NOMO-1 treated with dmso at 0.1 percent for 144 hours (cell line): ENCODE data around the gene RIOX2.
"Not testable (repeated sequence)": the region's sequence is repeated elsewhere in the genome, so short reads cannot be mapped to it uniquely, and the experiment has no call there.

ENCODE experiments used
- DNase-seq: peaks from one replicate; lab custom pipeline; 2025; ENCODE audit not compliant: unreplicated experiment; lab: John Stamatoyannopoulos, UW

Gene RIOX2

DNA sequence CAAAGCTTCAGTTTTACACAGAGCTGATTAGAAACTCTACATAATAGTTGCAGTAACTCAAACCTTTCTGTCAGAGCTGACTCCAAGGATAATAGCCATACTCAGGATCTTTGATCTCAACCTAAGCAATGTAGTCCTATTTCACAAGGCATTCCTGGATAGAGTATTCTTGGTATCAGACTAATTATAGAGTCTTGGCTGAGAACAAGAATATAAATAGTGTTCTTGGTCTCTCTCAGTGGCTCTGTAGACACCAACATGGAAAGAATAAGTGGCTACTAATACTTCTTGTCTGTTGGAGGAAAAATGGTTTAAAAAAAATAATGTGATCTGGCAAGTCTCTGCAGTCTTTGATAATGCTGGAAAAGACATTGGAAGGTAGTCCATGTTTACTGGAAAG lies 55.7 kb downstream of the RIOX2 start:
- no peak for DNase-seq

DNA sequence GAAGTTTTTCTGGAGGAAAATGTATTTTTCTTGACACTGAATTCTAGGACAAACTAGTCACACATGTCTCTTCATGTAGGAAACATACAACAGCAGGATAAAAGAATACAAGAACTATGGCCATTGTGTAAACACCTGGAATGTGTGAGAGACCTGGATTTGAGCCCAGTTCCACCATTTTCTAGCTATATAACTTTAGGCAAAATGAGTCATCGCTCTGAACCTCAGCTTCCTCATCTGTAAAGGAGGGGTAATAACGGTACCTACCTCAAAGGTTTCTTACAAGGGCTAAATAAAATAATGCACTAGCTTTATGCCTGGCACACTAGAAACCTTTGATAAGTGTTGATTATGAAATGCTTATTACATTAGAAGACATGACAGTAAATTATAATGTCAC lies 57.8 kb downstream of the RIOX2 start:
- DNase-seq: no peak

DNA sequence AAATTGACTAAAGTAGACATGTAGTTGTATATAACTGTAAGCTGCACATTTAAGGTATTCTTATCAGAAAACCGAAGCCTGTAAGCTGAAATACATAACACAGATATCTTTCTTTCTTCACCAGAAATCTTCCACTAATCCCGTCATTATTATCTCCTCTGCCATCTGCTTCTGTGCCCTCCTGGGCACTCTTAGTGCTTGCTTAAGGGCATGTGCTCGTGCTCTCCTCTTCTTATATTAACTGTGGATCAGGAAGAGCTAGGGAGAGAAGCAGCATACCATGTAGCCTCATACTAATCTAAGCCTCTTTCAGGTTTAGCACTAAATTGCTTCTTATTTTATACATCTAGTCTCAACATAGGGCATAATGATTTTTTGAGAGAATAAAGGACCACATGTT lies 60.8 kb downstream of the RIOX2 start:
- no peak for DNase-seq

DNA sequence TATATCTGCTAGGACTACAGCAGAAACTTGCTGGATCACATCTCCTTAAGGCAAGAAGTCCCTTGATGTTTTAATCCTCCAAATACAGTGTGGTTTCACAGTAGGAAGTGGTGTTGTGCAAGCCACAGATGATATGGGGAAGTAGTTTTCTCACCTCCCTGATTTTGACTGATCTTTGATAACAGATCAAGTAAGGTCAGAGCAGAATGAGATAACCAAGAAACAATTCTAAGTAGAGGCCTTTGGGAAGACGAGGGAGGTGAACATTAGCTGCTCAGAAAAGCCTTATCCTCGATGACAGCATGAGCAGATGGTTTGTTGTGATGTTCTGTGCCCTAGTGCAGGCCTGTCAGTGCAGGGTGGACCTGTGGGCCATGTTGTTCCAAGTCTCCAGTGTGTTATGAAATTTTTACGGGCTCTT lies 61.3 kb downstream of the RIOX2 start:
- DNase-seq: no peak

DNA sequence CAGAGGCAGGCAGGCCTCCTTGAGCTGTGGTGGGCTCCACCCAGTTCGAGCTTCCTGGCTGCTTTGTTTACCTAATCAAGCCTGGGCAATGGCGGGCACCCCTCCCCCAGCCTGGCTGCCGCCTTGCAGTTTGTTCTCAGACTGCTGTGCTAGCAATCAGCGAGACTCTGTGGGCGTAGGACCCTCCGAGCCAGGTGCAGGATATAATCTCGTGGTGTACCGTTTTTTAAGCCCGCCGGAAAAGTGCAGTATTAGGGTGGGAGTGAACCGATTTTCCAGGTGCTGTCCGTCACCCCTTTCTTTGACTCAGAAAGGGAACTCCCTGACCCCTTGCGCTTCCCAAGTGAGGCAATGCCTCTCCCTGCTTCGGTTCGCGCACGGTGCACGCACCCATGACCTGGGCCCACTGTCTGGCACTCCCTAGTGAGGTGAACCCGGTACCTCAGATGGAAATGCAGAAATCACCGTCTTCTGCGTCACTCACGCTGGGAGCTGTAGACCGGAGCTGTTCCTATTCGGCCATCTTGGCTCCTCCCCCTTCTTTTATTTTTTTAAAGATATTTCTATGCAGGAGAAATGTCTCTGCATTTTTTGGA lies 61.9 kb downstream of the RIOX2 start:
- DNase-seq: not testable (repeated sequence)

DNA sequence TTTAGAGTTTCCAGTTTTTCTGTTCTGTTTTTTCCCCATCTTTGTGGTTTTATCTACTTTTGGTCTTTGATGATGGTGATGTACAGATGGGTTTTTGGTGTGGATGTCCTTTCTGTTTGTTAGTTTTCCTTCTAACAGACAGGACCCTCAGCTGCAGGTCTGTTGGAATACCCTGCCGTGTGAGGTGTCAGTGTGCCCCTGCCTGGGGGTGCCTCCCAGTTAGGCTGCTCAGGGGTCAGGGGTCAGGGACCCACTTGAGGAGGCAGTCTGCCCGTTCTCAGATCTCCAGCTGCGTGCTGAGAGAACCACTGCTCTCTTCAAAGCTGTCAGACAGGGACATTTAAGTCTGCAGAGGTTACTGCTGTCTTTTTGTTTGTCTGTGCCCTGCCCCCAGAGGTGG lies 62.4 kb downstream of the RIOX2 start:
- not testable (repeated sequence) for DNase-seq

DNA sequence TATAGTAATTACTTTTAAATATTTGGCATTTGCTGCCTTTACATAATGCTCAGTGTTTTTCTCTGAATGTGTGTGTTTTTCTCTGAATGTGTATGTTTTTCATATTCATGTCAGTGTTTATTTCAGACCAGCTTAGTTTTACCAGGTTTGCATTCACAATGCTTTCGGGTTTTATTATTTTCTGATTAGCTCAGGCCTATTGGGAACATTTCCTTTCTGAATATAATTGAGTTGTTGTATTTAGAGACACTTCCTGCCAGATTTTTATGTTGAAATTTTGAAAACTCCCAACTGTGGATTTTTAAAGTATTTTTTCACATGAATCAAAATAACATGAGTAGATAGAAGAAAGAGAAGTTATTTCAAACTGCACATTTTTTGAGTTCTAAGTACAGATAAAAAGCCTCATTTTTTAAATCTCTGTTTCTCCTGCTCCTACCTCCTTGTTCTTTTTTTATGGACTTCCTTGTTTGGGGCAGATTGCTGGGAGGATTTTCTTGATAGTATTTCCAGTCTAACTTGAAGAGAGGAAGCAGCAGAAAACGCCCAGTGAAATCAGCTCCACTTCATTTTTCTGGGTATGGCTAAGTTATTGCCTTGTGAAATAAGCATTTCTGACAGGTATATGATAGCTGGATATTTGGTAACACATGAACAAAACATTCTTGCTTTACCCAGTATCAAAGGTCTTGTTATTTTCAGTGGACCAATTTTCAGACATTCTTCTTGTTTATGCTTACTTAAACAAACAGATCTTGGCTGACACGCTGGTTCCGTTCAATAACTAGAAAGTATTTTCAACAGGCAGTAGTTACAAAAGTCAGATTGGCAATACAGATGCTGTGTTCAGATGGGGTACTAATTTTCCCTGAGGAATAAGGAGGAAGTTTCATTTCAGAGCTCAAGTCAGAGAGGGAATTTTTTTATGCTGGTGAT lies 70.7 kb downstream of the RIOX2 start:
- DNase-seq: no peak

DNA sequence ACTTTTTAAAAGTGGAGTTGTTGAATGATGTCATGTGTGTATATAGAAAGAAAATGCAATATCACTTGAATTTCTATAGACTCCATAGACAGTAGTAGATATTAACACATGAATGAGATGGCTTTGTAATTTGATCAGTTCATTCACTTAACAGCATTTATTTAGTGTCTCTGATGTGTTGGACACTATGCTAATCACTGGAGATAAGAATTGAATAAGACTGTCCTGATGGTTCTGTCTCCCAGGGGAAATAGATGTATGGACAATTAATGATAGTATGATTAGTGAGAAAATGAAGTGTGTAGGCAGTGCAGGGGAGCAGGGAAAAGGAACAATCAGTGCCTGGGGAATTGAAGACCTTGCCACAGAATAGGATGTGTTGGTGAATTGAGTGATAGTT lies 72.9 kb downstream of the RIOX2 start:
- no peak for DNase-seq

DNA sequence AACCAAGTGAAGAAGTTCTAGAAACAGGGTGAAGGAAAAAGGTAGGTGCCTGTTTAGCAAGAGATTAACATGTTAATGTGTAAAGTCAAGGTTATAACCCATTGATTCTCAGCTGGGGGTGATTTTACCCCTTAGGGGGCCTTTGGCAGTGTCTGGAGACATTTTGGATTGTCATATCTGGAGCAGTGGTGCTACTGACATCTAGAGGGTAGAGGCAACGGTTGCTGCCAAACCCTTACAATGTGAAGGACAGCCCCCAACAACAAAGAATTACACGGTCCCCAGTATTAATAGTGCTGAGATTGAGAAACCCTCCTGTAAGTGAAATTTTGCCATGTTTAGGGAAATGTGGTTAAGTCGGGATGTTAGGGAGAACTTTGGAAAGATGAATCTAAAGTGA lies 75.7 kb downstream of the RIOX2 start:
- no peak for DNase-seq

DNA sequence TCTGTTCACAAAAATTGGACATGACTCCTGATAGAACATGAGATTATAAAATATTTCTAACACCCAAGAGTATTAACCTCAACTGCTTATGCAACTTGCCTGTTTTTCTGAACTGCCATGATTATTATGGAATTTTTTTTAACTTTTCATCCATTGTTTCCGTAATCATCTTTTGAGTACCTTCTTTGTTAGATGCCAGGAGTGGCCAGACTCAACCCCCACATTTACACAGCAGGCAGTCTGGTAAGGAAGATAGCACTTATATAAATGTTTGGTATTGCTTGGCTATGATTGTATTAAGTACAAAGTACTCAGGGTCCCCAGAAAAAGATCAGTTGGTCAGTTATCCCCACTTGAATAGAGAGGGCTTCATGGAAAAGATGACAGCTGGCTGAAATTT lies 76.1 kb downstream of the RIOX2 start:
- DNase-seq: no peak

DNA sequence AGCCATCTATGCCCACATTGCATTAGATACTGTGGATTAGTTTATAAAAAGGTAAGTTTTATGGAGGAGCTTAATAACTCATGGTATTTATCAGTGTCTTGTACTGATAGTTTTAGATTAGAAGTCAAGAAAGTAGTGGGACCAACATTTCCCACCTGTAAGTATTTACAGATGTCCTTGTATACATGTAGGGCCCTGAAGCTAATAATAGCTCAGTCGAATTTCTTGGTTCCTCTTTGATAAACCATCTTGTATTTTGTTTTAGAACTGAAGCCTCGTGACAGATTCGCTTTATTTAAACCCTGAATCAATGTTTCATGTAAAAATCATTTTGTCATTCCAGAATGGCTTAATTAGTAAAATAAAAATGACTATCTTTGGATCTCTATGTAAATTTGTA lies 77.0 kb downstream of the RIOX2 start:
- DNase-seq: no peak

DNA sequence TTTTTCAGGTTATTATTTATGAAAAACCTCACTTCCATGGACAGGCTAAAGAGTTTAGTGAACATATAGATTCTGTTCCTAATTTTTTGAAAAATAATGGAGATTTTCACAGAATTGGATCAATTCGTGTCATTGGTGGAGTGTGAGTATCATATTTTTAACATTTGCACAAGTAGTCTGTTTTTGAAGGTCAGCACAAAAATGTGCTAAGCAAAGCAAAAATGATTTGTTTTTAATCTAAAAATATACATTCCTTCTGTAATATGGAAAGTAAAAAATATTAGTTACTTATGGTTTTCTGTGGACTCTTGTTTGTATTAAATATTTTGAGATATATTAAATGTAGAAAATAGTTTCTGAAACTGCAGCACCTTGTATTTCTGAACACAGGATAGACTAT lies 79.4 kb downstream of the RIOX2 start:
- DNase-seq: no peak
